GM18858 (cell line): ENCODE results near the gene ACTR1A.

Experiments
- ATAC-seq: cut with Tn5 transposase; IDR thresholded peaks from one replicate; pipeline ENCODE4 v1.9.1; 2021; ENCODE audit not compliant: unreplicated experiment

ACTR1A gene

GRCh38 chr10:102431452-102432124 lies 70.9 kb downstream of the ACTR1A start:
- no peak for ATAC-seq

DNA sequence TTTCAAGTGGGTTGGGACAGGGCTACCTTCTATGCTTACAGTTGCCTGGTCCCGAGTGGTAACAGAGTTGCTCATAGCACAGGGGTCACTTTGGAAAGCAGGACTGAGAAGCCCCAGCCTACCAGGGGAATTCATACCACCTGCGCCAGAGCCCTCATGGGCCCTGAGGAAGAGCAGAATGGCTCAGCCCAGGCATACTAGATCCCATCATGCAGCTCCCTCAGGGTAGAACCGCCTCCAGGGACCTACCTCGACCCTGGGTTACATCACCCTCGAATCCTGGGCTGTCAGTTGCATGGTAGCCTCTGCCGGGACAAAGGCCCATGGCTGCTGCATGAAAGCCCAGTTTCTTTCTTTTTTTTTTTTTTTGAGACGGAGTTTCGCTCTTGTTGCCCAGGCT lies 73.0 kb downstream of the ACTR1A start:
- no peak for ATAC-seq
